Ovary (tissue), 3 donors: ENCODE results near the gene PAGR1.

ENCODE experiments used
- CTCF ChIP-seq, 3 donors: fragments of 450-650 bp in 2 of 3; fragments of 200-600 bp in 1 of 3; IDR thresholded peaks; one replicate each; pipeline versions ENCODE4 v1.5.1 to v1.8.0; 2016 to 2022; ENCODE audit warnings: antibody characterized with exemption in 3 of 3, mild to moderate bottlenecking in 1 of 3
- EP300 ChIP-seq: sonication (generic); formaldehyde crosslinking; IDR thresholded peaks from one replicate; pipeline ENCODE4 v1.6.1; 2017; ENCODE audit warnings: antibody characterized with exemption
- POLR2A ChIP-seq: fragments of 450-650 bp; IDR thresholded peaks from one replicate; pipeline ENCODE4 v1.6.1; 2017; ENCODE audit warnings: antibody characterized with exemption, mild to moderate bottlenecking, moderate library complexity
- donor health status: DM: no; HTN: no; CAD: no.

GRCh38 chr16:29839822-29840221 is 23.9 kb downstream of the PAGR1 start:
- TF ChIP-seq POLR2A = no peak
- no peak for TF ChIP-seq CTCF (IDR thresholded peaks at IDR 0.05)
- TF ChIP-seq EP300 = no peak
